ENCODE measurements around the gene OGFR. TPM values are rescaled to one million over a fixed set of nuclear protein-coding genes. Genes with fewer than 3 reads are reported as not detected.

Gene OGFR
- polyA plus RNA-seq, 1 donor (not counting 4 experiments of a cell fraction or from before 2014, with no cell fraction given) = 39.8 TPM

GRCh38 chr20:62787866-62788265 is 16.8 kb upstream of the OGFR start:
- Histone ChIP-seq H3K9me3 (ENCODE audit: control insufficient read depth, low read depth, low read length) (no peaks in the 10 kb centered on the region), H4K20me1 (ENCODE audit: control insufficient read depth, extremely low read depth, insufficient read depth, low read length) (no peaks in the 10 kb centered on the region), H3K27me3 (ENCODE audit: control insufficient read depth, extremely low read depth, insufficient read depth, low read length) (peaks cover 8% of the 10 kb centered on the region), H3K36me3 (ENCODE audit: control insufficient read depth in 2 of 2, extremely low read depth in 1 of 2, insufficient read depth in 2 of 2, low read length in 2 of 2) (no peaks in the 10 kb centered on the region), H3K79me2 (ENCODE audit: control insufficient read depth, insufficient read depth, low read length) (no peaks in the 10 kb centered on the region), H3K4me2 (ENCODE audit: control insufficient read depth, extremely low read depth, insufficient read depth, low read depth, low read length) (no peak overlapping the region), H3K9ac (ENCODE audit: control insufficient read depth, extremely low read depth, insufficient read depth, low read length) (no peak overlapping the region), H3K4me3 (ENCODE audit: control insufficient read depth in 2 of 3, extremely low read depth in 1 of 3, insufficient read depth in 2 of 3, low read depth in 1 of 3, low read length in 3 of 3) (no peak overlapping the region), H2AFZ (ENCODE audit: control insufficient read depth, low read length) (no peak overlapping the region), H3K4me1 (ENCODE audit: control insufficient read depth, extremely low read depth, insufficient read depth, low read length) (peaks cover 18% of the 10 kb centered on the region), H3K27ac (ENCODE audit: control insufficient read depth, insufficient read depth, low read length) (no peak overlapping the region), H3K9me1 (ENCODE audit: control insufficient read depth, extremely low read depth, insufficient read depth, low read length) (no peaks in the 10 kb centered on the region)
- DNase-seq (ENCODE audit: low read depth, low spot score) (no peak), FAIRE-seq (no peak)
- TF ChIP-seq EZH2 (IDR thresholded peaks at IDR 0.05; ENCODE audit: low read length) = no peak
- no peak for TF ChIP-seq CTCF (optimal IDR thresholded peaks at IDR 0.05 in 1 of 3, IDR thresholded peaks at IDR 0.05 in 1 of 3, conservative IDR thresholded peaks at IDR 0.05 in 1 of 3; ENCODE audit: extremely low read depth in 1 of 3, insufficient read depth in 2 of 3, low read length in 3 of 3)
- dilution Hi-C loops (cut with MboI; ENCODE audit: extremely low pct_ligation_motif_present, low sequenced_read_pairs) = no loop called here

GRCh38 chr20:62788607-62789006 is 16.0 kb upstream of the OGFR start:
- Histone ChIP-seq H3K9ac (ENCODE audit: control insufficient read depth, extremely low read depth, insufficient read depth, low read length) (no peak overlapping the region), H3K4me2 (ENCODE audit: control insufficient read depth, extremely low read depth, insufficient read depth, low read depth, low read length) (no peak overlapping the region), H4K20me1 (ENCODE audit: control insufficient read depth, extremely low read depth, insufficient read depth, low read length) (no peaks in the 10 kb centered on the region), H2AFZ (ENCODE audit: control insufficient read depth, low read length) (no peak overlapping the region), H3K79me2 (ENCODE audit: control insufficient read depth, insufficient read depth, low read length) (no peaks in the 10 kb centered on the region), H3K27ac (ENCODE audit: control insufficient read depth, insufficient read depth, low read length) (no peak overlapping the region), H3K36me3 (ENCODE audit: control insufficient read depth in 2 of 2, extremely low read depth in 1 of 2, insufficient read depth in 2 of 2, low read length in 2 of 2) (no peaks in the 10 kb centered on the region), H3K4me1 (ENCODE audit: control insufficient read depth, extremely low read depth, insufficient read depth, low read length) (peaks cover 20% of the 10 kb centered on the region), H3K27me3 (ENCODE audit: control insufficient read depth, extremely low read depth, insufficient read depth, low read length) (peaks cover 8% of the 10 kb centered on the region), H3K9me3 (ENCODE audit: control insufficient read depth, low read depth, low read length) (no peaks in the 10 kb centered on the region), H3K4me3 (ENCODE audit: control insufficient read depth in 2 of 3, extremely low read depth in 1 of 3, insufficient read depth in 2 of 3, low read depth in 1 of 3, low read length in 3 of 3) (no peak overlapping the region), H3K9me1 (ENCODE audit: control insufficient read depth, extremely low read depth, insufficient read depth, low read length) (no peaks in the 10 kb centered on the region)
- DNase-seq (ENCODE audit: low read depth, low spot score) = no peak
- dilution Hi-C loops (cut with MboI; ENCODE audit: extremely low pct_ligation_motif_present, low sequenced_read_pairs) = no loop called here
- TF ChIP-seq EZH2 (IDR thresholded peaks at IDR 0.05; ENCODE audit: low read length) (no peak), CTCF (optimal IDR thresholded peaks at IDR 0.05 in 1 of 3, IDR thresholded peaks at IDR 0.05 in 1 of 3, conservative IDR thresholded peaks at IDR 0.05 in 1 of 3; ENCODE audit: extremely low read depth in 1 of 3, insufficient read depth in 2 of 3, low read length in 3 of 3) (no peak)
- FAIRE-seq = no peak

Data from keratinocyte (primary cell).